ENCODE results near the gene CFDP1. TPM values are rescaled to one million over a fixed set of nuclear protein-coding genes. Genes with fewer than 3 reads are reported as not detected.

Gene CFDP1
- total and polyA plus RNA-seq, 2 of the 13 experiments (the other 11 are each of a cell fraction or from before 2014, with no cell fraction given), result 78.6 to 153 TPM

GRCh38 chr16:75244844-75245758, 188.2 kb downstream of the CFDP1 start (continued):
- peak; percentile 75 for TF ChIP-seq HNF4A (CRISPR knock-in tag; IDR thresholded peaks at IDR 0.05)
- TF ChIP-seq TBX3 (IDR thresholded peaks at IDR 0.05; ENCODE audit: borderline replicate concordance), result peak; percentile 79; the same call in 1 of the 2 replicates
- TF ChIP-seq ZNF484 (CRISPR knock-in tag; IDR thresholded peaks at IDR 0.05; ENCODE audit: borderline replicate concordance, low read depth), result 0 out of 2 replicates have a peak, but pooled peaks have one; percentile 75
- TF ChIP-seq NFKBIZ (CRISPR knock-in tag; IDR thresholded peaks at IDR 0.05), result peak; percentile 97
- TF ChIP-seq, protein P1, sequence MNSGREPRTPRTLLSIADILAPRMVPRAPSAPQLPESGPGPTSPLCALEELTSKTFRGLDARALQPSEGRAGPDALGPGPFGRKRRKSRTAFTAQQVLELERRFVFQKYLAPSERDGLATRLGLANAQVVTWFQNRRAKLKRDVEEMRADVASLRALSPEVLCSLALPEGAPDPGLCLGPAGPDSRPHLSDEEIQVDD (CRISPR knock-in tag; IDR thresholded peaks at IDR 0.05; ENCODE audit: borderline replicate concordance), result peak; percentile 91; the same call in 1 of the 2 replicates
- 0 out of 2 replicates have a peak, but pooled peaks have one; percentile 68 for TF ChIP-seq ZC3H13 (CRISPR knock-in tag; IDR thresholded peaks at IDR 0.05)
- TF ChIP-seq, protein P2, sequence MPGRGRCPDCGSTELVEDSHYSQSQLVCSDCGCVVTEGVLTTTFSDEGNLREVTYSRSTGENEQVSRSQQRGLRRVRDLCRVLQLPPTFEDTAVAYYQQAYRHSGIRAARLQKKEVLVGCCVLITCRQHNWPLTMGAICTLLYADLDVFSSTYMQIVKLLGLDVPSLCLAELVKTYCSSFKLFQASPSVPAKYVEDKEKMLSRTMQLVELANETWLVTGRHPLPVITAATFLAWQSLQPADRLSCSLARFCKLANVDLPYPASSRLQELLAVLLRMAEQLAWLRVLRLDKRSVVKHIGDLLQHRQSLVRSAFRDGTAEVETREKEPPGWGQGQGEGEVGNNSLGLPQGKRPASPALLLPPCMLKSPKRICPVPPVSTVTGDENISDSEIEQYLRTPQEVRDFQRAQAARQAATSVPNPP (CRISPR knock-in tag; IDR thresholded peaks at IDR 0.05), result no peak
- TF ChIP-seq MXI1 (IDR thresholded peaks at IDR 0.05; ENCODE audit: borderline replicate concordance, low read depth, low read length), result peak; percentile 76; the same call in 1 of the 3 replicates
- peak; percentile 87; the same call in 1 of the 2 replicates for TF ChIP-seq MTERF4 (CRISPR knock-in tag; IDR thresholded peaks at IDR 0.05)
- no peak; the same call in 1 of the 2 replicates for TF ChIP-seq EED (CRISPR knock-in tag; IDR thresholded peaks at IDR 0.05)
- TF ChIP-seq SIN3A (IDR thresholded peaks at IDR 0.05; ENCODE audit: borderline replicate concordance, low read depth, low read length), result peak; percentile 78; the same call in 1 of the 2 replicates
- no peak for TF ChIP-seq HDAC6 (IDR thresholded peaks at IDR 0.05; ENCODE audit: low read depth, low read length)
- TF ChIP-seq U2AF2 (IDR thresholded peaks at IDR 0.05; ENCODE audit: low read depth, low read length), result peak; percentile 18; the same call in 1 of the 2 replicates
- TF ChIP-seq ZNF574 (CRISPR knock-in tag; IDR thresholded peaks at IDR 0.05), result peak; percentile 69
- TF ChIP-seq ZNF251 (CRISPR knock-in tag; IDR thresholded peaks at IDR 0.05), result no peak
- TF ChIP-seq RFX1 (IDR thresholded peaks at IDR 0.05), result no peak
- no peak for TF ChIP-seq ZNF256 (CRISPR knock-in tag; conservative IDR thresholded peaks at IDR 0.05)
- TF ChIP-seq, protein P3, sequence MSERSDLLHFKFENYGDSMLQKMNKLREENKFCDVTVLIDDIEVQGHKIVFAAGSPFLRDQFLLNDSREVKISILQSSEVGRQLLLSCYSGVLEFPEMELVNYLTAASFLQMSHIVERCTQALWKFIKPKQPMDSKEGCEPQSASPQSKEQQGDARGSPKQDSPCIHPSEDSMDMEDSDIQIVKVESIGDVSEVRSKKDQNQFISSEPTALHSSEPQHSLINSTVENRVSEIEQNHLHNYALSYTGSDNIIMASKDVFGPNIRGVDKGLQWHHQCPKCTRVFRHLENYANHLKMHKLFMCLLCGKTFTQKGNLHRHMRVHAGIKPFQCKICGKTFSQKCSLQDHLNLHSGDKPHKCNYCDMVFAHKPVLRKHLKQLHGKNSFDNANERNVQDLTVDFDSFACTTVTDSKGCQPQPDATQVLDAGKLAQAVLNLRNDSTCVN (CRISPR knock-in tag; IDR thresholded peaks at IDR 0.05; ENCODE audit: borderline replicate concordance), result peak; percentile 77; the same call in 1 of the 2 replicates
- peak; percentile 93 for TF ChIP-seq DPF2 (CRISPR knock-in tag; IDR thresholded peaks at IDR 0.05; ENCODE audit: borderline replicate concordance, low read depth)
- 0 out of 2 replicates have a peak, but pooled peaks have one; percentile 15 for TF ChIP-seq MAFF (IDR thresholded peaks at IDR 0.05; ENCODE audit: low read depth, low read length)
- TF ChIP-seq SMARCC2 (IDR thresholded peaks at IDR 0.05), result no peak
- peak; percentile 26; the same call in 1 of the 2 replicates for TF ChIP-seq SMARCE1 (IDR thresholded peaks at IDR 0.05; ENCODE audit: borderline replicate concordance)
- TF ChIP-seq HHEX (CRISPR knock-in tag; IDR thresholded peaks at IDR 0.05), result no peak

Measured in HepG2 (cell line).